Glomerular endothelial cell (primary cell): Measurements from ENCODE around the gene UPK3B. TPM values are rescaled to one million over a fixed set of nuclear protein-coding genes. Genes with fewer than 3 reads are reported as not detected.

Source experiments
- total RNA-seq: library from RNA; depleted of rRNA; stranded (reverse); fragments of >200 nt; gene quantifications from 2 replicates; pipeline ENCODE4 v1.2.3, GENCODE V29; 2015

The UPK3B gene
- total RNA-seq, 1 donor from 2014 or later, result 1.1 TPM

Other genes with a start within 250 kb of the UPK3B start
- gene HSPB1, start 207.9 kb upstream of the UPK3B start, total RNA-seq, result 688 and 1,027 TPM in 2 replicates
- 145 and 198 TPM in 2 replicates for gene YWHAG, start 151.6 kb upstream of the UPK3B start, total RNA-seq
- gene SSC4D, start 100.9 kb upstream of the UPK3B start, total RNA-seq, result 1.4 and 2.0 TPM in 2 replicates
- 1.1 and 4.0 TPM in 2 replicates for gene ZP3, start 85.6 kb upstream of the UPK3B start, total RNA-seq
- 20.4 and 27.3 TPM in 2 replicates for gene DTX2, start 48.8 kb upstream of the UPK3B start, total RNA-seq
- 0.24 TPM in 1 of 2 replicates, not detected in the other for gene SPDYE16, start 32.7 kb downstream of the UPK3B start, total RNA-seq
- 3.1 and 7.1 TPM in 2 replicates for gene POMZP3, start 116.7 kb downstream of the UPK3B start, total RNA-seq